GM23248 (cell line): ENCODE results near the gene KMT2B. TPM values are rescaled to one million over a fixed set of nuclear protein-coding genes. Genes with fewer than 3 reads are reported as not detected.

ENCODE experiments used
- DNase-seq: peaks from one replicate; pipeline ENCODE4 v3.0.0-alpha.2; 2015
- H2AFZ ChIP-seq: fragments of 200-600 bp; sonication (generic); 2 replicates; pipeline ENCODE4 v1.6.1; 2016; ENCODE audit warnings: antibody characterized with exemption
- H3F3A ChIP-seq: fragments of 200-600 bp; sonication (generic); 2 replicates; pipeline ENCODE4 v1.6.1; 2016; ENCODE audit warnings: mild to moderate bottlenecking, antibody characterized with exemption, mixed run types; ENCODE audit not compliant: insufficient read depth
- H3K27ac ChIP-seq: fragments of 200-600 bp; sonication (generic); 2 replicates; pipeline ENCODE4 v1.5.1; 2016; ENCODE audit warnings: mild to moderate bottlenecking
- H3K27me3 ChIP-seq: fragments of 200-600 bp; sonication (generic); replicated peaks from 2 replicates; pipeline ENCODE4 v1.6.1; 2016; ENCODE audit warnings: mild to moderate bottlenecking; ENCODE audit not compliant: insufficient read depth
- H3K36me3 ChIP-seq: fragments of 200-600 bp; sonication (generic); 2 replicates; pipeline ENCODE4 v1.6.1; 2016; ENCODE audit warnings: low read depth, mild to moderate bottlenecking
- H3K4me1 ChIP-seq: fragments of 200-600 bp; sonication (generic); 2 replicates; pipeline ENCODE4 v1.6.1; 2016; ENCODE audit warnings: mild to moderate bottlenecking; ENCODE audit not compliant: insufficient read depth
- H3K4me2 ChIP-seq: fragments of 200-600 bp; sonication (generic); one replicate; pipeline ENCODE4 v1.6.1; 2016; ENCODE audit warnings: mild to moderate bottlenecking; ENCODE audit not compliant: unreplicated experiment
- H3K4me3 ChIP-seq: fragments of 200-600 bp; sonication (generic); 2 replicates; pipeline ENCODE4 v1.5.1; 2016; ENCODE audit warnings: mild to moderate bottlenecking
- H3K79me2 ChIP-seq: fragments of 200-600 bp; sonication (generic); 2 replicates; pipeline ENCODE4 v1.6.1; 2016; ENCODE audit warnings: mild to moderate bottlenecking; ENCODE audit not compliant: insufficient read depth
- H3K9ac ChIP-seq: fragments of 200-600 bp; sonication (generic); 2 replicates; pipeline ENCODE4 v1.6.1; 2016; ENCODE audit warnings: mild to moderate bottlenecking
- H3K9me2 ChIP-seq: fragments of 200-600 bp; sonication (generic); 2 replicates; pipeline ENCODE4 v1.6.1; 2016; ENCODE audit warnings: mixed run types, mild to moderate bottlenecking, moderate library complexity; ENCODE audit not compliant: insufficient read depth
- H3K9me3 ChIP-seq: fragments of 200-600 bp; sonication (generic); one replicate; pipeline ENCODE4 v1.6.1; 2017; ENCODE audit warnings: low read depth
- H4K20me1 ChIP-seq: fragments of 200-600 bp; sonication (generic); 2 replicates; pipeline ENCODE4 v1.6.0; 2016; ENCODE audit not compliant: insufficient read depth
- EZH2 ChIP-seq: fragments of 200-600 bp; sonication (generic); IDR thresholded peaks from 2 replicates; pipeline ENCODE4 v1.6.1; 2018; ENCODE audit warnings: antibody characterized with exemption, mild to moderate bottlenecking; ENCODE audit not compliant: insufficient read depth, poor library complexity, severe bottlenecking
- EZH2phosphoT487 ChIP-seq: fragments of 200-600 bp; sonication (generic); IDR thresholded peaks from 2 replicates; pipeline ENCODE4 v1.6.1; 2018; ENCODE audit warnings: antibody characterized with exemption, moderate library complexity, mild to moderate bottlenecking, low read depth; ENCODE audit not compliant: insufficient read depth
- WGBS, 2 experiments: methylation state at CpG; one replicate each; pipeline ENCODE4 v1.1.6; 2015 to 2017; ENCODE audit warnings: low lambda C conversion rate in 2 of 2, low coverage in 1 of 2; ENCODE audit errors: missing lambda C conversion rate in 2 of 2; 5-methylcytosine and 5-hydroxymethylcytosine counted together
- in situ Hi-C: fragments of 300-500 bp; cut with MboI; formaldehyde crosslinking; loops from 2 replicates; pipeline ENCODE4 v1.15.0; 2020
- polyA plus RNA-seq: library from polyadenylated mRNA; unstranded; fragments of >200 nt; fragmentation: Nextera tagmentation; extraction: Ambion mirVana; gene quantifications from 2 replicates; pipeline ENCODE4 v1.2.1, GENCODE V29; 2016
- total RNA-seq: library from RNA; depleted of rRNA; stranded (reverse); fragments of >200 nt; shearing (Covaris generic); gene quantifications from 2 replicates; pipeline ENCODE4 v1.2.3, GENCODE V29; 2014

The KMT2B gene
- total and polyA plus RNA-seq, 2 experiments from 2014 or later: 4.1 to 7.5 TPM

DNA sequence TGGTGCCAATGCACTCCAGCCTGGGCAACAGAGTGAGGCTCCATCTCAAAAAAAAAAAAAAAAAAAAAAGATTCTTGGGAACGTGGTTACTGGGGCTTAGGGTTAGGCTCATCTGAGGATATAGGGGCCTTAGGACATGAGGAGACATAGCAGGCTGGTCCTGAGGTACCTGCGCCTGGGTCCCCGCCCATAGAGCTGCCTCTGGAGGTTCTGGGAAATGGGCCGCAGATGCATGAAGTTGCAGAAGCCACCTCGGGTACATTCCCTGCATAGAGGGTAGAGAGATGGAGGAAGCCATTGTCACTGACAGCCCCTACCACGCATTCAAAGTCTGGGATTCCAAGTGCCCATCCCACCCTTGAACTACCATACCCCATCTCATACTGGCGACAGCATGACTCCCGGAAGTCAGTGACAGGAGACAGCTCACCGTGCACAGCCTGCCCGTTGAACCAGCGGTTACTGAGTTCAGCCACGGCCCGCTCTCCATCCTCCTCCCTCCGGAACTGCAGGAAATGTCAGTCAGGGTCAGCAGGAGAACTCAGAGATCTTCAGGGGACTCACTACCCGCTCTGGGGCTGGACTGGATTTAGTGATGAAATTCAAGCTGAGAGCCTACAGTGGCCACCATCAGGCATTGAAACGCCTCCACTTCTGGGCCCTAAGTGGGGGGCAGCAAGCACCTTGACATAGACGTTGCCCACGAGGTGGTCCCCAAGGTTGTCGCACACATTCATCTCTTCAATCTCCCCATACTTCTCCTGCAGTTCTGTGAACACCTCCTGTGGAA lies 26.0 kb downstream of the KMT2B start:
- peak overlapping the region; percentile 98 for H3K4me3 ChIP-seq
- no peak overlapping the region; the same call in 1 of the 2 replicates for H2AFZ ChIP-seq

DNA sequence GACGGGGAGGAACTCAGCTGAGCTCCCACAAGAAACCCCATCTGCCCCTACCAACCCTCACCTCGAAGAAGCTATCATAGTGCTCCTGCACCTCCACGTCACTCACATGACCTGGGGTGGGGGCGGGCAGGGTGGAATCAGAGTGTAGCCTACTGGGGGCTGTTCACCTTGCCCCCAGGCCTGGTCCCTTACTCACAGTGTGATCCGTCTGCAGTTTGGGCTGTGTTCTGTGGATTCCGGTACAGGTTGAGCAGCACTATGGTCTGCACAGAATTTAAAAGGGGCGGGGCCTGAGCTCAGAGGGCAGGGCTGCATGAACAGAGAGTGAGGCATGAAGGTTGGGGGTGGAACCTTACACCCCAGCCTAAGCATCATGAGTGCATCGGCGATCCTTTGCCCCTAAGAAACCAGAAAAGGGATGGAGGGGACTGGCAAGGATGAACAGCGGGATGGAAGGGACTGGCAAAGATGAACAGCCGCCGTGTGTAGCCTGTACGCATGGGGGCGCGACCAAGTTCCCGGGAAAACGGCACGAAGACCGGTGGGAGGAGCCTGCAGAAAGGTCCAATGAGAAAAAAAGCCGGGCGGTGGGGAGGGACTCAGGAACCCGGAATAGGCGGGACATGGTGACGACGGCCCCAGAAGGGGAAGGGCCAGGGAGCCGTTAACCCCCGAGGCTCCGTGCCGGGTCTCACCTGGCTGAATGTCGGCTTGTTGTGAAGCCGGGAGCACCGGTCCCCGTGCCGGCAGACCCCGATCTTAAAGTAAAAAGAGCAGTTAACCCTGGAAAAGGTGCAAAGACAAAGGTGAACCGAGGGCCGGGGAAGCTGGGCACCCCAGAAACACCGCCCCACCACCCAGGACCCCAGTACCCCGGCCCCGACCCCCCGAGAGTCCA lies 26.9 kb downstream of the KMT2B start:
- Histone ChIP-seq H4K20me1 (no peaks in the 10 kb centered on the region), H3K9me3 (no peaks in the 10 kb centered on the region), H3K79me2 (peaks cover 46% of the 10 kb centered on the region), H3K27ac (peak overlapping the region; percentile 100), H3K9ac (peak overlapping the region; percentile 100), H3K36me3 (no peaks in the 10 kb centered on the region), H3K4me2 (peak overlapping the region; percentile 92), H3K27me3 (no peaks in the 10 kb centered on the region), H3F3A (peaks cover 2% of the 10 kb centered on the region; the same call in 1 of the 2 replicates), H3K4me1 (peaks cover 19% of the 10 kb centered on the region; the same call in 1 of the 2 replicates), H2AFZ (peak overlapping the region; percentile 92), H3K4me3 (peak overlapping the region; percentile 98), H3K9me2 (no peaks in the 10 kb centered on the region)
- TF ChIP-seq EZH2phosphoT487 (no peak), EZH2 (no peak)
- WGBS, 2 experiments: 6% methylated on average over 41 of the region's 41 CpGs
- DNase-seq: peak; percentile 99
- in situ Hi-C loops: no loop called here

More for the DNA sequence above, 26.0 kb downstream of the KMT2B start:
- Histone ChIP-seq H4K20me1 (no peaks in the 10 kb centered on the region), H3K4me1 (peaks cover 13% of the 10 kb centered on the region; the same call in 1 of the 2 replicates), H3K9me2 (no peaks in the 10 kb centered on the region), H3K9me3 (no peaks in the 10 kb centered on the region), H3K27me3 (no peaks in the 10 kb centered on the region), H3K4me2 (no peak overlapping the region), H3K9ac (no peak overlapping the region), H3K36me3 (no peaks in the 10 kb centered on the region), H3F3A (peaks cover 11% of the 10 kb centered on the region; the same call in 1 of the 2 replicates), H3K79me2 (peaks cover 37% of the 10 kb centered on the region), H3K27ac (no peak overlapping the region)
- no peak for TF ChIP-seq EZH2phosphoT487
- no peak for TF ChIP-seq EZH2
- no peak for DNase-seq
- in situ Hi-C loops: no loop called here
- WGBS, 2 experiments: 76 to 81% methylated on average over 19 of the region's 19 CpGs

DNA sequence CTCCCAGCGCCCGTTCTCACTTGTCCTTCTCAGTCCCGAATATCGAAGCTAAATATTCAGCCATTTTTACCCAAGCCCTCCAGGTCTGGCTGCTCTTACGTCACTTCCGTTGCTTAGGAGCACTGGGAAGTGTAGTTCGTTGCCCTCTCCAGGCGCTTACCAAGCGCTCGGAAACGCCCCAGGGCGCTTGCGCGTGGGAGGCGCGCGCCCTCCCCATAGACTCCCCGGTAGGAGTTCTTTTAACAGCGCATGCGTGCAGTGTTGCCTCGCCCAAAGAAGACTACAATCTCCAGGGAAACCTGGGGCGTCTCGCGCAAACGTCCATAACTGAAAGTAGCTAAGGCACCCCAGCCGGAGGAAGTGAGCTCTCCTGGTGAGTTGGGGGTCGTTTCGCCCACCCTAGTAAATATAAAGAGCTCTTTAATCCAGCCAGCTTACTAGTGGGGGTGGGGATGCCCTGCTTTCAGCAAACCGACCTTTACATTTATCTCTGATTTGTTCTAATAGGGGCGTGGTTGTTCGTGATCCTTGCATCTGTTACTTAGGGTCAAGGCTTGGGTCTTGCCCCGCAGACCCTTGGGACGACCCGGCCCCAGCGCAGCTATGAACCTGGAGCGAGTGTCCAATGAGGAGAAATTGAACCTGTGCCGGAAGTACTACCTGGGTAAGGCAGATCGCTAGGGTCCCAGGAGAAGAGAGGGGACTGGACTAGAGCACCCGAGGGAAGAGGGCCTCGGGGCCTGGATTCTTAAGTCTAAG lies 27.7 kb downstream of the KMT2B start, which contains the start of the genes PSENEN and U2AF1L4:
Gene PSENEN, plus strand, starts transcription at position 324 of the 759 bp plus-strand sequence. Its CDS starts 280 bp downstream, at position 604.
Gene U2AF1L4, minus strand, starts transcription at position 91 of the 759 bp plus-strand sequence. Its CDS starts 27 bp downstream, at position 64.
- Histone ChIP-seq H3K79me2 (peaks cover 54% of the 10 kb centered on the region), H3K4me1 (peaks cover 21% of the 10 kb centered on the region; the same call in 1 of the 2 replicates), H3K9me2 (no peaks in the 10 kb centered on the region), H3K4me3 (peak within 1 kb of the TSS; percentile 98), H3K27me3 (no peaks in the 10 kb centered on the region), H4K20me1 (no peaks in the 10 kb centered on the region), H2AFZ (peak within 1 kb of the TSS; percentile 92), H3K27ac (peak within 1 kb of the TSS; percentile 100), H3K9ac (peak within 1 kb of the TSS; percentile 100), H3F3A (no peaks in the 10 kb centered on the region), H3K9me3 (no peaks in the 10 kb centered on the region), H3K36me3 (no peaks in the 10 kb centered on the region), H3K4me2 (peak within 1 kb of the TSS; percentile 92)
- 0 to 2% methylated on average over 40 of the region's 40 CpGs for WGBS, 2 experiments
- in situ Hi-C loops: no loop called here
- TF ChIP-seq EZH2: no peak
- no peak for TF ChIP-seq EZH2phosphoT487
- peak; percentile 100 for DNase-seq

DNA sequence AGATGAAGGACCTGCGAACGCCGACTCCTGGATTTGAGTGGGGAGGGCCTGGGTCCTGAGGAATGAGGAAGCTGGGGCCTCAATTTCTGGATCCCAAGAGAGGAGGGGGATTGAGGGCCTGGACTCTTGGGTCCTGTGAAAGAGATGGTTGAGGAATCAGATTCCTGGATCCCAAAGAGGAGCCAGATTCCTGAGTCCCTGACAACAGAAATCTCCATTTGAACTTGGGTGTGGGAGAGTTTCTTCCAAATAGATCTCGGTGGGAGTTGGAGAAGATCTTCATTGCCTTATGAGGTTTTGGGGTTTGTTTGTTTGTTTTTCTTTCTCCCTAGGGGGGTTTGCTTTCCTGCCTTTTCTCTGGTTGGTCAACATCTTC lies 28.3 kb downstream of the KMT2B start:
- H3K9ac ChIP-seq: peak overlapping the region; percentile 100
- H3K4me1 ChIP-seq: peaks cover 21% of the 10 kb centered on the region; the same call in 1 of the 2 replicates
- peak overlapping the region; percentile 98 for H3K4me3 ChIP-seq
- no peak for TF ChIP-seq EZH2phosphoT487
- no peak for TF ChIP-seq EZH2
- no peaks in the 10 kb centered on the region for H3K27me3 ChIP-seq
- H2AFZ ChIP-seq: peak overlapping the region; percentile 73; the same call in 1 of the 2 replicates
- no peaks in the 10 kb centered on the region for H3F3A ChIP-seq
- DNase-seq: peak; percentile 21
- H3K79me2 ChIP-seq: peaks cover 59% of the 10 kb centered on the region
- no peaks in the 10 kb centered on the region for H3K36me3 ChIP-seq
- no peaks in the 10 kb centered on the region for H3K9me2 ChIP-seq
- no peaks in the 10 kb centered on the region for H4K20me1 ChIP-seq
- peak overlapping the region; percentile 100 for H3K27ac ChIP-seq
- no peaks in the 10 kb centered on the region for H3K9me3 ChIP-seq
- in situ Hi-C loops: no loop called here
- peak overlapping the region; percentile 85 for H3K4me2 ChIP-seq
- WGBS, 2 experiments: 15 to 18% methylated on average over 4 of the region's 4 CpGs
